NB4 (cell line): ENCODE results near the gene PKP1.

Experiments used
- CTCF ChIP-seq: IDR thresholded peaks from one replicate; pipeline ENCODE4 v1.5.1; 2012; ENCODE audit warnings: low read depth, low read length
- MAX ChIP-seq: IDR thresholded peaks from 2 replicates; pipeline ENCODE4 v1.6.1; 2011; ENCODE audit warnings: low read depth, low read length
- MYC ChIP-seq: IDR thresholded peaks from 2 replicates; pipeline ENCODE4 v1.6.1; 2011; ENCODE audit warnings: low read depth, low read length
- POLR2A ChIP-seq: IDR thresholded peaks from 2 replicates; pipeline ENCODE4 v1.6.1; 2011; ENCODE audit warnings: mild to moderate bottlenecking; ENCODE audit not compliant: insufficient read length; ENCODE audit errors: extremely low read depth

GRCh38 chr1:201346337-201346939, 63.1 kb downstream of the PKP1 start:
- TF ChIP-seq CTCF: peak; percentile 64
- TF ChIP-seq POLR2A: no peak
- no peak for TF ChIP-seq MYC
- TF ChIP-seq MAX: no peak
